Breast epithelium (tissue), 4 donors: ENCODE data around the gene TBCE. TPM values are rescaled to one million over a fixed set of nuclear protein-coding genes. Genes with fewer than 3 reads are reported as not detected.

Source experiments
- DNase-seq, 2 donors: peaks; one replicate each; pipeline ENCODE4 v3.0.0-alpha.2; 2019; ENCODE audit warnings: low spot score in 2 of 2
- H3K27ac ChIP-seq, 2 donors: fragments of 200-600 bp; sonication (generic) in 1 of 2; one replicate each; pipeline ENCODE4 v1.5.1; 2016 to 2019; ENCODE audit warnings: mild to moderate bottlenecking in 1 of 2
- H3K27me3 ChIP-seq, 2 donors: fragments of 200-600 bp; sonication (generic) in 1 of 2; one replicate each; pipeline versions ENCODE4 v1.5.1 to v1.6.0; 2017 to 2019; ENCODE audit warnings: control low read depth in 1 of 2, mild to moderate bottlenecking in 1 of 2
- H3K36me3 ChIP-seq: fragments of 200-600 bp; one replicate; pipeline ENCODE4 v1.5.1; 2019
- H3K4me1 ChIP-seq, 2 donors: fragments of 200-600 bp; sonication (generic); one replicate each; pipeline ENCODE4 v1.5.1; 2016 to 2019; ENCODE audit warnings: control low read depth in 1 of 2
- H3K4me3 ChIP-seq, 3 donors: fragments of 200-600 bp; sonication (generic); 1 replicate in 2 of 3; 2 replicates in 1 of 3; pipeline ENCODE4 v1.5.1; 2016 to 2019; ENCODE audit warnings: mild to moderate bottlenecking in 3 of 3, moderate library complexity in 2 of 3
- H3K9me3 ChIP-seq, 2 donors: fragments of 200-600 bp; sonication (generic) in 1 of 2; one replicate each; pipeline ENCODE4 v1.5.1; 2016 to 2019; ENCODE audit warnings: control low read depth in 1 of 2
- CTCF ChIP-seq, 3 donors: fragments of 450-650 bp; IDR thresholded peaks; one replicate each; pipeline ENCODE4 v1.5.1; 2016 to 2017; ENCODE audit warnings: antibody characterized with exemption in 3 of 3, mild to moderate bottlenecking in 3 of 3, moderate library complexity in 3 of 3
- POLR2A ChIP-seq: fragments of 450-650 bp; IDR thresholded peaks from one replicate; pipeline ENCODE4 v1.6.1; 2016; ENCODE audit warnings: antibody characterized with exemption, mild to moderate bottlenecking, moderate library complexity
- POLR2AphosphoS5 ChIP-seq, 3 donors: sonication (generic); formaldehyde crosslinking; IDR thresholded peaks; one replicate each; pipeline ENCODE4 v1.6.1; 2017; ENCODE audit warnings: antibody characterized with exemption in 3 of 3
- intact Hi-C: fragments of 100-400 bp; cut with DNase I; formaldehyde crosslinking; loops from one replicate; pipeline ENCODE4 v1.15.1; 2023; ENCODE audit warnings: low total_unique reads
- total RNA-seq, 3 donors: library from RNA; depleted of rRNA; stranded (reverse); fragments of >200 nt; gene quantifications; one replicate each; pipeline ENCODE4 v1.1.0, GENCODE V29; 2016

The TBCE gene, protein sequence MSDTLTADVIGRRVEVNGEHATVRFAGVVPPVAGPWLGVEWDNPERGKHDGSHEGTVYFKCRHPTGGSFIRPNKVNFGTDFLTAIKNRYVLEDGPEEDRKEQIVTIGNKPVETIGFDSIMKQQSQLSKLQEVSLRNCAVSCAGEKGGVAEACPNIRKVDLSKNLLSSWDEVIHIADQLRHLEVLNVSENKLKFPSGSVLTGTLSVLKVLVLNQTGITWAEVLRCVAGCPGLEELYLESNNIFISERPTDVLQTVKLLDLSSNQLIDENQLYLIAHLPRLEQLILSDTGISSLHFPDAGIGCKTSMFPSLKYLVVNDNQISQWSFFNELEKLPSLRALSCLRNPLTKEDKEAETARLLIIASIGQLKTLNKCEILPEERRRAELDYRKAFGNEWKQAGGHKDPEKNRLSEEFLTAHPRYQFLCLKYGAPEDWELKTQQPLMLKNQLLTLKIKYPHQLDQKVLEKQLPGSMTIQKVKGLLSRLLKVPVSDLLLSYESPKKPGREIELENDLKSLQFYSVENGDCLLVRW
- 10 to 100 TPM; 13.3 to 21.2 (median 19.7) TPM for total RNA-seq

DNA sequence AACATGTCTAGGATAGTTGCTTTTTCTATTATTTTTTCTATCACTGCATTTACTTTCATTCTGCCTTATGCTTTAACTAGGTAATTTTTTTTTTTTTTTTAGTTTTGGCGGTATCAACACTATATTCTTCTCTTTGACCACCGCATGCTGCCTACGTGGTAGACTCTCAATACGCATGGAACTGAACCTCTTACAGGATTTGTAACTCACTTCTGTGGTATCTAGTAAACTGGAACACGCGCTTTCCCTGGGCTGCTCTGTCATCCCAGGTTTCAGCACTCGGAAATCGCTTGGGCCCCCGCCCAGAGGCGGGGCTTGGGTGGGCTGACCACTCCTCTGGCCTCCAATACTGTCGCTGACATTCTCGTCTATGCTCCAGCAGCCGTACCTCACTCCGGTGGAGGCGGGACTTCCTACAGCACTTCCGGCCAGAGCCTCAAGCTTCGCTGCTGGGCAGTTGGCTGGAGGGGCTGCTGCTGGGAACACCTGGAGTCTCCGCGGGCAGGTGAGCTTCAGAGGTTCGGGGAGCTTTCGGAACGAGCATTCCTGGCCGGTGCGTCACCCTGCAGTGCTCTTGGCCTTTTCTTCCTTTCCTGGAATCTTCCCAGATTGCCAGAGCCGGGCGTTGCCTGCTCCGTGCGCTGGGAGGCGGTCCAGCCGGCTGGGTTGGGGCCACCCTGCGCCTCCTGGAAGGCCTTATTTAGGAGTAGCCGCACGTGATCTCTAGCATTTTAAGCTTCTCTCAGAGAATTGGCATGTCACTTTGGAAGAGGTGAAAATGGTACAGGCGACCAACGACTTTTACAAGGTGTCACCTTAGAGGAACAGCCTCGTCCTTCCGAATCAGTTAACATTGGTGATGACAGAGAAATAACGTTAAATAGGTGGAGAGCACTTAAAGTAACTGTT lies at the start of gene TBCE:
Gene TBCE (plus strand): TSS at position 428 of the 909 bp plus-strand sequence. CDS start 12,623 bp downstream, outside the sequence.
- Histone ChIP-seq H3K4me1 (no peaks in the 10 kb centered on the region), H3K9me3 (no peaks in the 10 kb centered on the region), H3K27ac (peak within 1 kb of the TSS; percentile 82 to 85), H3K36me3 (no peaks in the 10 kb centered on the region), H3K27me3 (no peaks in the 10 kb centered on the region), H3K4me3 (peak within 1 kb of the TSS; percentile 53 to 77 (median 74))
- intact Hi-C loops = no loop called here
- DNase-seq = peak; percentile 93
- peak; percentile 45 for TF ChIP-seq POLR2A
- peak; percentile 69 to 86 (median 74) for TF ChIP-seq POLR2AphosphoS5 (IDR thresholded peaks at IDR 0.05)
- TF ChIP-seq CTCF (IDR thresholded peaks at IDR 0.05) = no peak

- H3K27me3 ChIP-seq = no peaks in the 10 kb centered on the region
- intact Hi-C loops = no loop called here
- H3K27ac ChIP-seq = no peak overlapping the region
- peaks cover 0 to 6% of the 10 kb centered on the region in 2 donors for H3K4me1 ChIP-seq
- no peaks in the 10 kb centered on the region for H3K36me3 ChIP-seq
- DNase-seq = no peak
- H3K9me3 ChIP-seq = no peaks in the 10 kb centered on the region
- no peak overlapping the region for H3K4me3 ChIP-seq
- TF ChIP-seq CTCF (IDR thresholded peaks at IDR 0.05) (no peak), POLR2A (no peak), POLR2AphosphoS5 (IDR thresholded peaks at IDR 0.05) (no peak)
These were observed 48.0 kb upstream of the TBCE start for GRCh38 chr1:235319255-235319654.

GRCh38 chr1:235320521-235321179 lies 46.6 kb upstream of the TBCE start:
- Histone ChIP-seq H3K4me1 (peaks cover 0 to 8% of the 10 kb centered on the region in 2 donors), H3K4me3 (no peak overlapping the region), H3K36me3 (no peaks in the 10 kb centered on the region), H3K9me3 (no peaks in the 10 kb centered on the region), H3K27me3 (no peaks in the 10 kb centered on the region), H3K27ac (no peak overlapping the region)
- DNase-seq = no peak
- intact Hi-C loops = no loop called here
- TF ChIP-seq POLR2AphosphoS5 (IDR thresholded peaks at IDR 0.05) (no peak), CTCF (IDR thresholded peaks at IDR 0.05) (no peak), POLR2A (no peak)

- H3K9me3 ChIP-seq = no peaks in the 10 kb centered on the region
- no peaks in the 10 kb centered on the region for H3K27me3 ChIP-seq
- TF ChIP-seq CTCF (IDR thresholded peaks at IDR 0.05) (no peak), POLR2AphosphoS5 (IDR thresholded peaks at IDR 0.05) (no peak), POLR2A (no peak)
- intact Hi-C loops = no loop called here
- H3K4me1 ChIP-seq = peaks cover 0 to 8% of the 10 kb centered on the region in 2 donors
- H3K36me3 ChIP-seq = no peaks in the 10 kb centered on the region
- no peak for DNase-seq
- H3K4me3 ChIP-seq = no peak overlapping the region
- no peak overlapping the region for H3K27ac ChIP-seq
These were observed 42.9 kb upstream of the TBCE start for GRCh38 chr1:235324296-235324695.
